PC-3 (cell line): ENCODE measurements around the gene CDK19.

Source experiments
- CTCF ChIP-seq: fragments of 300-600 bp; sonication (generic); conservative IDR thresholded peaks from 2 replicates; pipeline ENCODE4 v1.5.1; 2017; ENCODE audit warnings: antibody characterized with exemption, low read depth, mild to moderate bottlenecking, low read length
- EZH2 ChIP-seq: fragments of 300-600 bp; sonication (generic); IDR thresholded peaks from one replicate; pipeline ENCODE4 v1.6.1; 2017; ENCODE audit warnings: antibody characterized with exemption, mild to moderate bottlenecking, low read length; ENCODE audit not compliant: unreplicated experiment
- EZH2phosphoT487 ChIP-seq: fragments of 300-600 bp; sonication (generic); IDR thresholded peaks from 2 replicates; pipeline ENCODE4 v1.6.1; 2018; ENCODE audit warnings: mild to moderate bottlenecking, antibody characterized with exemption, low read length, borderline replicate concordance

GRCh38 chr6:110822249-110822648, 7.0 kb upstream of the CDK19 start:
- TF ChIP-seq CTCF (no peak), EZH2 (no peak), EZH2phosphoT487 (no peak)
